Measurements from ENCODE around the gene FAM53C.
"Not testable (repeated sequence)": the region's sequence is repeated elsewhere in the genome, so short reads cannot be mapped to it uniquely, and the experiment has no call there.

FAM53C gene

GRCh38 chr5:138351517-138351916 is 13.5 kb downstream of the FAM53C start:
- DNase-seq = no peak

- DNase-seq = peak; percentile 91
Observed at GRCh38 chr5:138352071-138352721, 14.1 kb downstream of the FAM53C start, which contains the start of gene KDM3B. KDM3B (plus strand) TSS chr5:138352685; CDS start chr5:138352796, 111 bp downstream.

- peak; percentile 76 for DNase-seq
Observed at GRCh38 chr5:138352722-138353559, 14.9 kb downstream of the FAM53C start.

- no peak for DNase-seq
Observed at GRCh38 chr5:138353560-138354080, 15.6 kb downstream of the FAM53C start.

DNA sequence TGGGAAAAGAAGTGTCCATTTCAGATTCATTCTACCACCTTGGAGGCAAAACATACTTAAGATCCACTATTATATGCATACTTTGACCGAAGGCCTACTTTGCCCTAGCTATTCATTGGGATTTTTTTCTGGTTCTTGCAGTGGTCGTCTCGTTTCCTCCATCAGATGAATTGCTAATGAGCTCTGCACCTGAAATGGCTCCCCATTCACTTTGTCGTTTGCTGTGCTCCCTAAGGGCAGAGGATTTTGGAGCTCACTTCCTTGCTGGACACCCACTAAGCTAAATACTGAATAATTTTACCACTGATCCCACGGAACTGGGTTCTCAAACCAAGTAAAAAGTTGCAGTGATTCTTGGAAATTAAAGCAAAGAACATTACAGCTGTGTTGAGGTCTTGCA is 16.3 kb downstream of the FAM53C start:
- DNase-seq = no peak

DNA sequence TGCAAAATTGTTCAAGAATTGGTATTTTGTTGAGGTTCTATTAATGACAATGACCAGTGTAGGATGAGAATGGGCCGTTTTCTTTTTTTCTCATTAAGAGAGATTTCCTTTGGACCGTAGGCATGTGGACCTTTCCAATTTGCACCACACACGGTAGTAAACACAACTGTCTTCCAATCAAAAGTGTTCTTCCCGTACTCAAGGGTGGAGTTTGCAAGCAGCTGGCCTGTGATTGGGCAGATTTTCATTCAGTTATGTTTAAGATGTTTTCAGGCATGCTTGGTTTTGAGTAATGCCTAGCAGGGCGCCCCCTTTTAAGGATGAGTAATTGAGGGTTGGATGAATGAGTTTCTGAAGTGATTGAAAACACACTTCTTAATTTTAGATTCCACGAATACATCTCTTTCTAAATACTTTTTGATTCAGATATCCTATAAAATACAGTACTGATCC is 16.9 kb downstream of the FAM53C start:
- peak; percentile 57 for DNase-seq

GRCh38 chr5:138359621-138360020 is 21.6 kb downstream of the FAM53C start:
- no peak for DNase-seq

DNA sequence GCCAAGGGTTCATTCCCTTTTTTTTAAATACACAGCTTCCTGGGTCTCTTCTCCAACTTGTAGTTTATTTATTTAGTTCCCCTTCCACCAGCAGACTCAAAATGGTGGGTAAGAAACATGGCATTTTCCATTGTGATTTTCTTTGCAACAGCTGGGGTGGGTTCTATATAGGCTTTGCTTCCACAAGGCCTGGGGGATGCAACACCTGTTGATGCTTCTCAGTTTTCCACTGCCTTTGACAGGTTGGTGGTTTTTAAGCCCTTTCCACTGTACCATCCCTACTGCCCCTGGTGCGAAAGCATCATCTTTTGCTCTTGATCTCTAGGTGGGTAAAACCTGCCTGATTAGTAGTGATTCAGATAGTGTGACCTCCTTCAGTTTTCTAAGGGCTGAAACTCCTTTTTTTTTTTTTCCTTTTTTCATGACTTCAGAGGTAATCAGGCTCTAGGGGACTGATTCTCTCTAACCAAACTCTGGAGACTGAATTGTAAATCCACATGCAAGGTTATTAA is 22.9 kb downstream of the FAM53C start:
- DNase-seq = no peak

- DNase-seq = no peak
Observed at GRCh38 chr5:138364576-138364975, 26.5 kb downstream of the FAM53C start.

- DNase-seq = no peak
Observed at GRCh38 chr5:138366632-138367382, 28.7 kb downstream of the FAM53C start.

GRCh38 chr5:138369261-138369660 is 31.2 kb downstream of the FAM53C start:
- no peak for DNase-seq

GRCh38 chr5:138369706-138370105 is 31.6 kb downstream of the FAM53C start:
- no peak for DNase-seq

DNA sequence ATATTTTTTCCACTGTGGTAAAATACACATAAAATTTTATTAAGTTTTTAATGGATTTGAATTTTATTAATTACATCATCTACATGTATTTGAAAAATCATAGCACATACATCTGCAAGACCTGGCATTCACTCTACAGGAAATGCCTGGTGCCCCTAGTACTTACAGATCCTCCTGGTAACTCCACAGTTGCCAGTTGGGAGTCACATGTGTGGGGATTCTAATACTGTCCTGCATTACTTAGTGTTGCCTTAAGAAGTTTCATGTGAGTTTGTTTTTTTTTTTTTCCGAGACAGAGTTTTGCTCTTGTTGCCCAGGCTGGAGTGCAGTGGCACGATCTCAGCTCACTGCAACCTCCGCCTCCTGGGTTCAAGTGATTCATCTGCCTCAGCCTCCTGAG is 32.5 kb downstream of the FAM53C start:
- DNase-seq = no peak

GRCh38 chr5:138371454-138371853 is 33.4 kb downstream of the FAM53C start:
- DNase-seq = no peak

DNA sequence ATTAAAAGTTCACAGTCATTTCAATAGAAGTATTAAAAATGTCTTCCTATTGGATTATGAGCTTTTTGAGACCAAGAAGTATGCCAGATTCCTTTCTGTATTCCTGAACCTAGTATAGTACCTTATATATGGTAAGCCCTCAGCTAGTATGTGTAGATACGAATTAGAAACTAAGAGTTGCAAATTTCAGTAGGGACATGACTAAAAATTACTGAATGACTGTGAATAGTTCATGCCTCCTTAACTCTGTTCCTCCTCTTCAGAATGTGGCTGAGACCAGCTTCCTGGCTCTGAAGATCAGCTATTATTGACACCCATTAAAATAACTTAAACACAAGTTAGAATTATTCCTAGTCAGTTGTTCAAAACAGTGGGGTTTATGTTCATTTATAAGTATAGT is 34.2 kb downstream of the FAM53C start:
- no peak for DNase-seq

GRCh38 chr5:138372653-138373052 is 34.6 kb downstream of the FAM53C start:
- DNase-seq = no peak

- no peak for DNase-seq
Observed at GRCh38 chr5:138382347-138382746, 44.3 kb downstream of the FAM53C start.

- DNase-seq = no peak
Observed at GRCh38 chr5:138385660-138386059, 47.6 kb downstream of the FAM53C start.

DNA sequence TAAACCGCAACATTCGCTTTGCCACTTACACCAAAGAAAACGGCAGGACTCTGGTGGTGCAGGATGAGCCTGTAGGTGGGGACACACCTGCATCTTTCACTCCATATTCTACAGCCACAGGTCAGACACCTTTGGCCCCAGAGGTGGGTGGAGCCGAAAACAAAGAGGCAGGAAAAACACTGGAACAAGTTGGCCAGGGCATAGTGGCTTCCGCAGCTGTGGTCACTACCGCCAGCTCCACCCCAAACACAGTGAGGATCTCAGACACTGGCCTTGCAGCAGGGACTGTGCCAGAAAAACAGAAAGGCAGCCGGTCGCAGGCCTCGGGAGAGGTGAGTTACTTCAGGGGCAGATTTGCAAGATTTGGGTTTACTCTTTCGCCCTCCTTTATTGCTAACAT is 48.2 kb downstream of the FAM53C start:
- DNase-seq = no peak

DNA sequence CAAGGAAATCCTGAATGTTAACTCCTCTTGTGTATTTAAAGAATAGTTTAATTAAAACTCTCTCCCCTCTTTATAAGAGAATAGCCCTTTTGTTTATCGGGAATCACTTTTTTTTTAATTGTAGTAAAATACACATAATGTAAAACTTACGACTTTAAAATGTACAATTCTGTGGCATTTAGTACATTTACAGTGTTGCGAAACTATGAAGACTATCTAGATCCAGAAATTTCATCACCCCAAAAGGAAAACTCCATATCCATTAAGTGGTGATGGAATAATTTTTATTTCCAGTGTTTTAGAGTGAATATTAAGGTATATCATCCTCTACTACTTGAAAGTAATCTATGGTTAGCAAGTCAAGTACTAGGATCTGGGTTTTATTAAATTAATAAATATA is 51.3 kb downstream of the FAM53C start:
- DNase-seq = no peak

DNA sequence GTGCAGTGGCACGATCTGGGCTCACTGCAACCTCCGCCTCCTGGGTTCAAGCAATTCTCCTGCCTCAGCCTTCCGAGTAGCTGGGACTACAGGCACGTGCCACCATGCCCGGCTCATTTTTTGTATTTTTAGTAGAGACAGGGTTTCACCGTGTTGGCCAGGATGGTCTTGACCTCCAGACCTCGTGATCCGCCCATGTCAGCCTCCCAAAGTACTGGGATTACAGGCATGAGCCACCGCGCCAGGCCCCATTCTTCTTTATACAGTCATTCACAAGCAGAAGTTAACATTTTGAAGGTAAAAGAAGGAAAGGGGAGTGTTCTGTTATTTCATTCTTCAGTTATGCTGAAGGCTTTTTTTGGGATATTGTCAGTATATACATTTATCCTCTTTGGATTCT is 51.8 kb downstream of the FAM53C start:
- not testable (repeated sequence) for DNase-seq

DNA sequence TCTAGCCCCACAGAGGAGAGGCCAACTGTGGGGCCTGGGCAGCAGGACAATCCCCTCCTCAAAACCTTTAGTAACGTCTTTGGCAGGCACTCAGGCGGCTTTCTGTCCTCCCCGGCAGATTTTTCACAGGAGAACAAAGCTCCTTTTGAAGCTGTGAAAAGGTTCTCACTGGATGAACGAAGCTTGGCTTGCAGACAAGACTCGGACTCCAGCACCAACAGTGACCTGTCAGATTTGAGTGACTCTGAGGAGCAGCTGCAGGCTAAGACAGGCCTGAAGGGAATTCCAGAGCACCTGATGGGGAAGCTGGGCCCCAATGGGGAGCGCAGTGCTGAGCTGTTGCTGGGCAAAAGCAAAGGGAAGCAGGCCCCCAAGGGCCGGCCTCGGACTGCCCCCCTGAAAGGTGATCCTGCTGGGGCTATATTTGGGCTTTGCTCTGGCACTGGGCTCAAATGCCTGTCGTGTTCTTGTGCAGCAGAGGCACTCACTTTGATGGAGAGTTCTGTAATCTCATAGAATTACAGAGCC is 53.9 kb downstream of the FAM53C start:
- no peak for DNase-seq

All from activated naive CD4-positive, alpha-beta T cell treated with anti-CD3 and anti-CD28 coated beads, Interleukin-2, amount 50 U/mL, for 16 hours (primary cell).